KMS-11 (cell line): Measurements from ENCODE around the gene MN1.

Experiments used
- H2AFZ ChIP-seq: fragments of 200-600 bp; sonication (generic); 2 replicates; pipeline ENCODE4 v1.6.1; 2016; ENCODE audit warnings: antibody characterized with exemption, mixed run types, low read depth
- H3K27ac ChIP-seq: fragments of 200-600 bp; sonication (generic); 2 replicates; pipeline ENCODE4 v1.6.1; 2016; ENCODE audit warnings: mild to moderate bottlenecking, mixed run types
- H3K27me3 ChIP-seq: fragments of 200-600 bp; sonication (generic); 2 replicates; pipeline ENCODE4 v1.6.1; 2017; ENCODE audit warnings: mild to moderate bottlenecking, low read depth, mixed run types, moderate library complexity; ENCODE audit not compliant: insufficient read depth
- H3K36me3 ChIP-seq: fragments of 200-600 bp; sonication (generic); 2 replicates; pipeline ENCODE4 v1.6.1; 2017; ENCODE audit warnings: mild to moderate bottlenecking, mixed run types; ENCODE audit not compliant: insufficient read depth
- H3K4me1 ChIP-seq: fragments of 200-600 bp; sonication (generic); 2 replicates; pipeline ENCODE4 v1.6.1; 2016; ENCODE audit warnings: mild to moderate bottlenecking, low read depth, mixed run types; ENCODE audit not compliant: poor library complexity, severe bottlenecking
- H3K4me2 ChIP-seq: fragments of 200-600 bp; sonication (generic); 2 replicates; pipeline ENCODE4 v1.7.0; 2016; ENCODE audit warnings: mild to moderate bottlenecking, mixed run types
- H3K4me3 ChIP-seq: fragments of 200-600 bp; sonication (generic); IDR thresholded peaks from 2 replicates; pipeline ENCODE4 v1.6.1; 2017; ENCODE audit warnings: low read depth, low read length, mixed read lengths; ENCODE audit not compliant: insufficient read depth
- H3K79me2 ChIP-seq: fragments of 200-600 bp; sonication (generic); 2 replicates; pipeline ENCODE4 v1.6.1; 2016; ENCODE audit warnings: low read depth, mixed run types; ENCODE audit not compliant: insufficient read depth
- H3K9ac ChIP-seq: fragments of 200-600 bp; sonication (generic); 2 replicates; pipeline ENCODE4 v1.6.1; 2016; ENCODE audit warnings: mild to moderate bottlenecking, mixed run types
- H4K20me1 ChIP-seq: fragments of 200-600 bp; sonication (generic); 2 replicates; pipeline ENCODE4 v1.6.1; 2016; ENCODE audit warnings: mild to moderate bottlenecking, mixed run types; ENCODE audit not compliant: insufficient read depth
- TF ChIP-seq, protein P1 (sequence below): fragments of 200-600 bp; sonication (generic); conservative IDR thresholded peaks from 2 replicates; pipeline ENCODE4 v1.6.1; 2017; ENCODE audit warnings: low read depth, mild to moderate bottlenecking, antibody characterized with exemption, low read length, moderate library complexity, mixed read lengths

Gene MN1

DNA sequence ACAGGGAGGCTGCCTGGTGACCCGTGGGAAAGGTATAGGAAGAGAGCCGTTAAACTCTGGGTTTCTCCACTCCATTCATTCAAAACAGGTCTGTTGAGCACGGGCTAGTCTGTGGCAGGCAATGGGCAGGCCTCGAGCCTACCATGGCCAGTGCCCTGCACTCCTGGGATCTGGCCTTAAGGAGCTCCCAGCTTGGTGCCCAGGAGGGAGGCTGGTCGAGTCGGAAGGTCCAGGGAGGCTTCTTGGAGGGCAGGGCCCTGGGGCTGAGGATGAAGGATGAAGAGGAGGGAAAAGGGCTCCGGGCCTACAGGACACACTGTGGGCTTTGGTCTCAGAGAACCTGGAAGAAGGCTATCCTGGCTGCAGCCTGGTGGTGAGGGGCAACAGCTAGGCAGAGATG is 41.9 kb upstream of the MN1 start:
- TF ChIP-seq, protein P1, sequence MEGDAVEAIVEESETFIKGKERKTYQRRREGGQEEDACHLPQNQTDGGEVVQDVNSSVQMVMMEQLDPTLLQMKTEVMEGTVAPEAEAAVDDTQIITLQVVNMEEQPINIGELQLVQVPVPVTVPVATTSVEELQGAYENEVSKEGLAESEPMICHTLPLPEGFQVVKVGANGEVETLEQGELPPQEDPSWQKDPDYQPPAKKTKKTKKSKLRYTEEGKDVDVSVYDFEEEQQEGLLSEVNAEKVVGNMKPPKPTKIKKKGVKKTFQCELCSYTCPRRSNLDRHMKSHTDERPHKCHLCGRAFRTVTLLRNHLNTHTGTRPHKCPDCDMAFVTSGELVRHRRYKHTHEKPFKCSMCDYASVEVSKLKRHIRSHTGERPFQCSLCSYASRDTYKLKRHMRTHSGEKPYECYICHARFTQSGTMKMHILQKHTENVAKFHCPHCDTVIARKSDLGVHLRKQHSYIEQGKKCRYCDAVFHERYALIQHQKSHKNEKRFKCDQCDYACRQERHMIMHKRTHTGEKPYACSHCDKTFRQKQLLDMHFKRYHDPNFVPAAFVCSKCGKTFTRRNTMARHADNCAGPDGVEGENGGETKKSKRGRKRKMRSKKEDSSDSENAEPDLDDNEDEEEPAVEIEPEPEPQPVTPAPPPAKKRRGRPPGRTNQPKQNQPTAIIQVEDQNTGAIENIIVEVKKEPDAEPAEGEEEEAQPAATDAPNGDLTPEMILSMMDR = no peak
- Histone ChIP-seq H3K4me2 (no peak overlapping the region), H3K27me3 (no peaks in the 10 kb centered on the region), H2AFZ (no peak overlapping the region), H3K4me3 (no peak overlapping the region), H3K79me2 (no peaks in the 10 kb centered on the region), H3K27ac (no peak overlapping the region), H3K4me1 (no peaks in the 10 kb centered on the region), H4K20me1 (no peaks in the 10 kb centered on the region), H3K9ac (no peak overlapping the region), H3K36me3 (no peaks in the 10 kb centered on the region)

DNA sequence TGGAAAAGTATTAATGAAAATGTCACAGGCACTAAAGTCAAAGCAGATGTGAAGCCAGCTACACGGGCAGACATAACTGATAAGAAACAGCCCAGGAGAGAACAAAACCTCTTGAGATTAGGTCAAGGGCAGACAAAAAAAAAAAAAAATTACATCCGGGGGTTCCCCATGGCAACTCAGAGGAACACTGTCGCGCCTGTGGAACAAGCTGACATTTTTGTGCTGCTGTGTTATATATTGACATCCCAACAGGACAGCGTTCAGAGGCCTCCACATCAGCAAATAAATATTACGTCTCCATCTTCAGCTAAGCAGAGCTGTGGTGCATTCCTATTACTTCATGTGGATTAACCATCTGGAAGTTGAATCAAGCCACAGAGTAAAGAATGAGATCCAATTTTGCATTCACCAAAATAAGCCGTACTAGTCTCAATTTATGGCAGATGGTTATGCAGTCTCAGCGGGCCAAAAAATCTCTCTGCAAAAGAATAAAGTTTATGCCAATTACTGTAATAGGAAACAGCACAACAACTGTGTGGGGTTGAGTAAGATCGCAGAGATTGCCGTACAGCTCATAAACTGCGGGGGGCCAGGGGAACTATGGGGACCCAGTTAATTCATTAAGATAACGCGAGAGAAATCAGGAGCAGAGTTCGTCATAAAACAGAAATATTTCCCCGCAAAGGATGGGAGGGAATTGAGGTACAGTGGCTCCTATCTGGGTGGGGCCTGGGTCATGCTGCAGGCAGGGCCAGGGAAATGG is 41.3 kb upstream of the MN1 start:
- H2AFZ ChIP-seq = no peak overlapping the region
- TF ChIP-seq, protein P1 = no peak
- no peak overlapping the region for H3K27ac ChIP-seq
- no peaks in the 10 kb centered on the region for H3K27me3 ChIP-seq
- H3K4me1 ChIP-seq = no peaks in the 10 kb centered on the region
- no peak overlapping the region for H3K4me3 ChIP-seq
- H3K36me3 ChIP-seq = no peaks in the 10 kb centered on the region
- no peaks in the 10 kb centered on the region for H3K79me2 ChIP-seq
- no peaks in the 10 kb centered on the region for H4K20me1 ChIP-seq
- no peak overlapping the region for H3K9ac ChIP-seq
- H3K4me2 ChIP-seq = no peak overlapping the region

DNA sequence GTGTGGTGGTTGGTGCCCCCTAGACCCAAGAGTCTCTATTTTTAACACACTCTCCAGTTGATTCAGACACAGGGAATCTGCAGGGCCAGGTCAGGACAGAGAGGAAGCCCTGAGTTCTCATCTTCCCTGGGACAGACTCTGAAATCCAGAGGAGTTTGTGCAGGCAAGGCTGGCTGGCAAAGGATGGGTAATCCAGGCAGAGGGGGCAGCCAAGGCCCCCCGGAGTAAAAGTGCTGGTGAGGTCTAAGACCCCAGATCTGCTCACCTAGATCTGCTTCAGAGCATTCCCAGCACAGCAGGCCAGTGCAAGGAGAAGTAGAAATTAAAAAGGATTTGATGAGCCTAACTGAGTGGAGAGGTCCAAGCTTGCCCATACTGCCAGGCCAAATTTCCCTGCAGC is 40.6 kb upstream of the MN1 start:
- Histone ChIP-seq H4K20me1 (no peaks in the 10 kb centered on the region), H3K9ac (no peak overlapping the region), H3K36me3 (no peaks in the 10 kb centered on the region), H3K4me2 (no peak overlapping the region), H3K4me1 (no peaks in the 10 kb centered on the region), H3K27me3 (no peaks in the 10 kb centered on the region), H3K4me3 (no peak overlapping the region), H3K27ac (no peak overlapping the region), H2AFZ (no peak overlapping the region), H3K79me2 (no peaks in the 10 kb centered on the region)
- TF ChIP-seq, protein P1 = no peak

DNA sequence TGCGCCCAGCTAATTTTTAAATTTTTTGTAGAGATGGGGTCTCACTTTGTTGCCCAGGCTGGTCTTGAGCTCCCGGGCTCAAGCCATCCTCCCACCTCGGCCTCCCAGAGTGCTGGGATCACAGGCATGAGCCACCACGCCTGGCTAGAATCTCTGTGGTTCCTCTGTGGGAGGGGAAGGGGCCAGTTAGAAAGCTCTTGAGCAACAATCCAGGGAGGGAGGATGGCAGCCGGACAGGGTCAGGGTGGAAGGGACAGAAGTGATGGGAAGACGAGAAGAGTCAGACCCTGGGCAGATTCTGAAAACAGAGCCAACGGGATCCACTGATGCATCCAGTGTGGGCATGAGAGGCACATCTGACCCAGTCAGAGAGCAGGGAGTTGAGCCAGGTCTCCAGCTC is 38.9 kb upstream of the MN1 start:
- no peaks in the 10 kb centered on the region for H3K79me2 ChIP-seq
- H3K4me1 ChIP-seq = no peaks in the 10 kb centered on the region
- no peaks in the 10 kb centered on the region for H3K27me3 ChIP-seq
- no peak overlapping the region for H3K4me2 ChIP-seq
- TF ChIP-seq, protein P1 = no peak
- no peak overlapping the region for H3K9ac ChIP-seq
- no peak overlapping the region for H3K4me3 ChIP-seq
- H2AFZ ChIP-seq = no peak overlapping the region
- no peak overlapping the region for H3K27ac ChIP-seq
- H3K36me3 ChIP-seq = no peaks in the 10 kb centered on the region
- no peaks in the 10 kb centered on the region for H4K20me1 ChIP-seq
